ENCODE data around the gene GSTA4.

GSTA4 gene

DNA sequence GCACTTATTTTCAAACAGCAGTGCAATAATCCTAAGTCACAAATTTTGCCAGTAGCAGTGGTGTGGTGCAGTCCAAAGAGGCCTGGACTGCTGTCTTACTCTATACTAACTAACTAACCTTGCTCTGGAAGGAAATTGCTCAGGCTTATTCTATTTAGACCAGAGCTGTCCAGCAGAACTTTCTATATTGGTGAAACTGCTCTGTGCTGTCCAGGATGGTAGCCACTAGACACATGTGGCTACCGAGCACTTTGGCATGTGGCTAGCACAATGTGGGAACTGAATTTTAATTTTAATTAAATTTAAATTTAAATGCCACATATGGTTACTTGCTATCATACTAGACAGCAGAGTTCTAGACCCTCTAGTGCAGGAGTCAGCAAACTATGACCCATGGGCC lies 43.1 kb upstream of the GSTA4 start:
- DNase-seq (ENCODE audit: low read depth): no peak
- TF ChIP-seq, protein P1, sequence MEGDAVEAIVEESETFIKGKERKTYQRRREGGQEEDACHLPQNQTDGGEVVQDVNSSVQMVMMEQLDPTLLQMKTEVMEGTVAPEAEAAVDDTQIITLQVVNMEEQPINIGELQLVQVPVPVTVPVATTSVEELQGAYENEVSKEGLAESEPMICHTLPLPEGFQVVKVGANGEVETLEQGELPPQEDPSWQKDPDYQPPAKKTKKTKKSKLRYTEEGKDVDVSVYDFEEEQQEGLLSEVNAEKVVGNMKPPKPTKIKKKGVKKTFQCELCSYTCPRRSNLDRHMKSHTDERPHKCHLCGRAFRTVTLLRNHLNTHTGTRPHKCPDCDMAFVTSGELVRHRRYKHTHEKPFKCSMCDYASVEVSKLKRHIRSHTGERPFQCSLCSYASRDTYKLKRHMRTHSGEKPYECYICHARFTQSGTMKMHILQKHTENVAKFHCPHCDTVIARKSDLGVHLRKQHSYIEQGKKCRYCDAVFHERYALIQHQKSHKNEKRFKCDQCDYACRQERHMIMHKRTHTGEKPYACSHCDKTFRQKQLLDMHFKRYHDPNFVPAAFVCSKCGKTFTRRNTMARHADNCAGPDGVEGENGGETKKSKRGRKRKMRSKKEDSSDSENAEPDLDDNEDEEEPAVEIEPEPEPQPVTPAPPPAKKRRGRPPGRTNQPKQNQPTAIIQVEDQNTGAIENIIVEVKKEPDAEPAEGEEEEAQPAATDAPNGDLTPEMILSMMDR (conservative IDR thresholded peaks at IDR 0.05; ENCODE audit: low read depth, low read length): no peak
- H3K4me3 ChIP-seq (ENCODE audit: low read length): no peak overlapping the region

DNA sequence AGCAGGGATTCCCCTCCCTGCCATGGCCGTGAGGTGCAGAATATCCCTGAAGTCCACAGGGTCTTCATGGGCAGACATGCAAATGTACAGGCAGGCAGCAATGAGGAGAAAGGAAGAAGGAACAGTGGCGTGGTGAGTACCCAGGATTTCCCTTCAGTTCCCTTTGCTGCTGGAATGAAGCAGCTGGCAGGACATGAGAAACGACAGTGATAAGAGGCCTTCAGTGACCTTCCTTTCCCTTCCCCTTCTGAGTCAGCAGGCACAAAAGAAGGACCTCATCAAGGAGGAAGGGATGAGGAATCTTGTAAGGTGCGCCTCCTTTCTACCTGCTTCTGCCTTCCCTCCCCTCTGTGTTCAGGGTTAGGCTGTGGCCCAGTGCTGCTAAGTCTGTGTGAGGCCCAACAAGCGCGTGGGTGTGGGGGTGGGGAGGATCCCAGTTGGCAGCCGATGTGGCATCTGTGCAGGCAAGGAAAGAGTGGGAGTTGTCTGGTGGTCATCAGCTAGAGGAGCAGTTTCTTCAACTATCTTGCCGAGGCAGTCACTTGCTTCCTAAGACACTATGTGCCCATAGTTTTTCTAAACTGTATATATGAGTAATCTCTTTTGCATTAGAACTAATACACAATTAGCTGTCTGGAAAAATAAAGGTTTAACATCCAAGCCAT lies 40.6 kb upstream of the GSTA4 start:
- no peak overlapping the region for H3K4me3 ChIP-seq (ENCODE audit: low read length)
- TF ChIP-seq, protein P1 (conservative IDR thresholded peaks at IDR 0.05; ENCODE audit: low read depth, low read length): no peak
- no peak for DNase-seq (ENCODE audit: low read depth)

DNA sequence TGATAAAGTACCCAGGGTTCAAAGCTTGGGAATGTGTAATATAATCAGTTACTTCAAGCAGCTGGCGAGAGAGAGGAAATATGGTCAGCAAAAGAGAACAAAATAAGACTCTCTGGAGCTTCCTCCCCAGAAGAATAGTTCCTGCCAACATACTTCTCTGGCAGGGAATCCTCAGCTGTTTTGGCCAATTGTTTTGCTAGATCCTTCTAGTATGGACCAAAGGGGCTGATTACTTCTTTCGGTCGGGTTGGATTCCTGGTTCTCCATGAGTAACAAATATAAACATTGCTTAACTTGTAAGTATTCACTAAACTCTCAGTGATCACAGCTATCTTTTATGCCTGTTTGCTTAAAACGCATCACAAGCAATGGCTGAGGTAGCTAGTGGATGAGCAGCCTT lies 38.7 kb upstream of the GSTA4 start:
- H3K4me3 ChIP-seq (ENCODE audit: low read length): no peak overlapping the region
- TF ChIP-seq, protein P1 (conservative IDR thresholded peaks at IDR 0.05; ENCODE audit: low read depth, low read length): no peak
- DNase-seq (ENCODE audit: low read depth): no peak

DNA sequence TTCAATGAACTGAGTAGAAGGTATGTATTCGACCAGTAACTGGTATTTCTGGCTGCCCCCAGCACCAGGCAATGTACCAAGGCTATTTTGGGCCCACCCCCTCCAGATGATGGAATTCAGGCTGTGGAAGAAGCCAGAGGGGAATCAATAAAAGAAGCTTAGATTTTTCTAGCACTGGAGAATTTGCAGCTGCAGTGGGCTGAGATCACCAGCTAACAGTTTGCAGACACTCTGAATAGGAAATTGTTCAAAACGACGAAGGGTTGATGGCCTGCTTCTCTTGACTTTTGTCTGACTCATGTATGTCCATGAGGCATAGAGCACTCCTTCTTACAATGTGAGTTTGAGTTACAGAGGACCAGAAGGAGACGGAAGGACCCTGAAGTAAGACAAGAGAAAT lies 37.8 kb upstream of the GSTA4 start:
- TF ChIP-seq, protein P1 (conservative IDR thresholded peaks at IDR 0.05; ENCODE audit: low read depth, low read length): no peak
- no peak for DNase-seq (ENCODE audit: low read depth)
- no peak overlapping the region for H3K4me3 ChIP-seq (ENCODE audit: low read length)

DNA sequence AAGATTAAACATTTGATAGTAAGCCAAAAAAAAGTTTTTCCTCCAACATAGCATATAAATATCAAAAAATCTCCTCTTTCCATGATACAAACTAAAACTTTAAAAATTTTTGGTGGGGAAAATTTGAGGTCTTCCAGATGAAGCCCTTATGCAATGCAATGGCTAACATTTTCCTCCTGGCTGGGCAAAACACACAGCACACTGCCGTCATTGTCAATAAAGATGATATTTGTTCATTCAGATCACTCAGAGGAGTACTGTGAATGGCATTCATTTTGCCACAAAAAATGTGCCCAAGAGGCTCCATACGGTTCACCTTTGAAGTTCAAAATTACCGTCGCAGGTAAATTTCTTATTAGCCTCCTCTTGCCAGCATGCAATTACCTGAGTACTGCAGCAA lies 36.2 kb upstream of the GSTA4 start:
- TF ChIP-seq, protein P1 (conservative IDR thresholded peaks at IDR 0.05; ENCODE audit: low read depth, low read length): no peak
- no peak overlapping the region for H3K4me3 ChIP-seq (ENCODE audit: low read length)
- no peak for DNase-seq (ENCODE audit: low read depth)

DNA sequence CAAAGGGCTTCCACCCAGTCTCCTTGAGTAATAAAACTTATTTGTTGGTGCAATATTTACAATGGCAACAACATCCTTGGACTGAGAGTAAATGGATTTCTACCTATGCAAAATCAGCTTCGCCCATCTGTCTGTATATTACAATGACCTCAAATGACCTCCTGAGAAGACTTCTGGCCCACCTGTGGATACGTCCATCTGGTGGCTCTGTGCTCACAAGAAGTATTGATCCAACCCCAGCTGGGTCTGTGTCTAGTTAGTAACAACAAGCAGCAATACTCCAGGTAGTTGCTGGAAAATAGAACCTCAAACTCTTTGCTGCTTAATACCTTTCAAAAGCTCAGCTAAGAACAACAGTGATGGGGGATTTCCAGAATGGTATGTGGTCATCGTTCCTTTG lies 34.7 kb upstream of the GSTA4 start:
- H3K4me3 ChIP-seq (ENCODE audit: low read length): no peak overlapping the region
- DNase-seq (ENCODE audit: low read depth): no peak
- TF ChIP-seq, protein P1 (conservative IDR thresholded peaks at IDR 0.05; ENCODE audit: low read depth, low read length): no peak

DNA sequence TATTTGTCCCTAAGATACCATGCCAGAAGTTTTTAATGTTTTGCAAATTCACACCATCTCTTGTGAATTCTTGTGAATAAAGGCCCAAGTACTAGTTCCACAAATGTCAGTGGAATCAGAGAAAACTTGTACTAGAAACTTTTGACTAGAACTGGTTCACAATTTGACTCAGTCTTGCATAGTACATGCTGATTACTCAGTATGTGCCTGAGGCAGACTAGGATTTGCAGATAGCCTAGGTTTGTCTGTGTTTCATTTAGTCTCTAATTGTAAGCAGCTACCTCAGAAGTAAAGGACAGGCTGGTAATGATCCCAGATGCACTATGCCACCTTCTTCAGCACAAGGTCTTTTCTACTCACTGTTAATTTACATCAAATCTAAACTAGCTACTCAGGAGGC lies 34.2 kb upstream of the GSTA4 start:
- no peak overlapping the region for H3K4me3 ChIP-seq (ENCODE audit: low read length)

More for the DNA sequence above, 34.2 kb upstream of the GSTA4 start:
- TF ChIP-seq, protein P1 (conservative IDR thresholded peaks at IDR 0.05; ENCODE audit: low read depth, low read length): no peak
- DNase-seq (ENCODE audit: low read depth): no peak
